HCT116 (cell line): ENCODE measurements around the gene ITPR2.

Experiments
- CEBPB ChIP-seq: IDR thresholded peaks from 2 replicates; pipeline ENCODE4 v1.6.1; 2012; ENCODE audit warnings: low read depth
- ELF1 ChIP-seq: IDR thresholded peaks from 2 replicates; pipeline ENCODE4 v1.6.1; 2012; ENCODE audit warnings: low read depth, borderline replicate concordance
- EZH2 ChIP-seq: fragments of 200-600 bp; sonication (generic); IDR thresholded peaks from 2 replicates; pipeline ENCODE4 v1.6.1; 2017; ENCODE audit warnings: antibody characterized with exemption, mixed run types
- EZH2phosphoT487 ChIP-seq: fragments of 200-600 bp; IDR thresholded peaks from 2 replicates; pipeline ENCODE4 v1.6.1; 2018; ENCODE audit warnings: antibody characterized with exemption, borderline replicate concordance
- FOSL1 ChIP-seq: IDR thresholded peaks from 2 replicates; pipeline ENCODE4 v1.6.1; 2012; ENCODE audit warnings: low read depth
- JUND ChIP-seq: IDR thresholded peaks from 2 replicates; pipeline ENCODE4 v1.6.1; 2012
- MAX ChIP-seq: IDR thresholded peaks from 2 replicates; pipeline ENCODE4 v1.6.1; 2012
- POLR2A ChIP-seq: IDR thresholded peaks from 2 replicates; pipeline ENCODE4 v1.7.0; 2011; ENCODE audit warnings: borderline replicate concordance; ENCODE audit not compliant: insufficient read depth, insufficient read length; ENCODE audit errors: extremely low read depth
- POLR2AphosphoS5 ChIP-seq: IDR thresholded peaks from 2 replicates; pipeline ENCODE4 v1.6.1; 2011; ENCODE audit warnings: mild to moderate bottlenecking, low read depth, low read length, moderate library complexity
- RAD21 ChIP-seq: IDR thresholded peaks from 2 replicates; pipeline ENCODE4 v1.6.1; 2012; ENCODE audit warnings: low read depth, mild to moderate bottlenecking
- TCF7L2 ChIP-seq: IDR thresholded peaks from 2 replicates; pipeline ENCODE4 v1.7.0; 2011; ENCODE audit warnings: borderline replicate concordance, inconsistent platforms; ENCODE audit not compliant: insufficient read depth, insufficient read length; ENCODE audit errors: extremely low read depth
- ZFX ChIP-seq: fragments of 450-650 bp; IDR thresholded peaks from 2 replicates; pipeline ENCODE4 v1.6.1; 2017
- TF ChIP-seq, protein P1 (sequence below), 3 experiments: fragments of 200-600 bp in 1 of 3; sonication (generic) in 1 of 3; IDR thresholded peaks in 2 of 3; conservative IDR thresholded peaks in 1 of 3; 2 replicates each; pipeline ENCODE4 v1.5.1; 2012 to 2017; ENCODE audit warnings: low read depth in 2 of 3, low read length in 2 of 3, antibody characterized with exemption in 1 of 3, borderline replicate concordance in 1 of 3, control low read depth in 1 of 3, mild to moderate bottlenecking in 1 of 3, mixed read lengths in 1 of 3, mixed run types in 1 of 3, moderate library complexity in 1 of 3; ENCODE audit not compliant: insufficient read depth in 1 of 3
- TF ChIP-seq, protein P2 (sequence below): IDR thresholded peaks from 2 replicates; pipeline ENCODE4 v1.6.1; 2012

- TF ChIP-seq CEBPB (no peak), FOSL1 (no peak), POLR2A (no peak), POLR2AphosphoS5 (no peak), EZH2 (no peak), MAX (no peak), ELF1 (no peak), JUND (no peak), RAD21 (no peak), ZFX (no peak), EZH2phosphoT487 (no peak), TCF7L2 (no peak)
- TF ChIP-seq, protein P1, sequence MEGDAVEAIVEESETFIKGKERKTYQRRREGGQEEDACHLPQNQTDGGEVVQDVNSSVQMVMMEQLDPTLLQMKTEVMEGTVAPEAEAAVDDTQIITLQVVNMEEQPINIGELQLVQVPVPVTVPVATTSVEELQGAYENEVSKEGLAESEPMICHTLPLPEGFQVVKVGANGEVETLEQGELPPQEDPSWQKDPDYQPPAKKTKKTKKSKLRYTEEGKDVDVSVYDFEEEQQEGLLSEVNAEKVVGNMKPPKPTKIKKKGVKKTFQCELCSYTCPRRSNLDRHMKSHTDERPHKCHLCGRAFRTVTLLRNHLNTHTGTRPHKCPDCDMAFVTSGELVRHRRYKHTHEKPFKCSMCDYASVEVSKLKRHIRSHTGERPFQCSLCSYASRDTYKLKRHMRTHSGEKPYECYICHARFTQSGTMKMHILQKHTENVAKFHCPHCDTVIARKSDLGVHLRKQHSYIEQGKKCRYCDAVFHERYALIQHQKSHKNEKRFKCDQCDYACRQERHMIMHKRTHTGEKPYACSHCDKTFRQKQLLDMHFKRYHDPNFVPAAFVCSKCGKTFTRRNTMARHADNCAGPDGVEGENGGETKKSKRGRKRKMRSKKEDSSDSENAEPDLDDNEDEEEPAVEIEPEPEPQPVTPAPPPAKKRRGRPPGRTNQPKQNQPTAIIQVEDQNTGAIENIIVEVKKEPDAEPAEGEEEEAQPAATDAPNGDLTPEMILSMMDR (IDR thresholded peaks at IDR 0.05 in 2 of 3, conservative IDR thresholded peaks at IDR 0.05 in 1 of 3; ENCODE audit: borderline replicate concordance in 1 of 3, insufficient read depth in 1 of 3, low read depth in 2 of 3, low read length in 2 of 3), result no peak
- TF ChIP-seq, protein P2, sequence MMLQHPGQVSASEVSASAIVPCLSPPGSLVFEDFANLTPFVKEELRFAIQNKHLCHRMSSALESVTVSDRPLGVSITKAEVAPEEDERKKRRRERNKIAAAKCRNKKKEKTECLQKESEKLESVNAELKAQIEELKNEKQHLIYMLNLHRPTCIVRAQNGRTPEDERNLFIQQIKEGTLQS, result no peak
Observed at GRCh38 chr12:26467351-26467750, 365.6 kb downstream of the ITPR2 start.
